Activated CD4-positive, alpha-beta T cell treated with anti-CD3 and anti-CD28 coated beads for 4 hours (primary cell): ENCODE measurements around the gene CCAR1.
"Not testable (repeated sequence)": the region's sequence is repeated elsewhere in the genome, so short reads cannot be mapped to it uniquely, and the experiment has no call there.

ENCODE experiments used
- DNase-seq, 2 donors: peaks; one replicate each; pipeline ENCODE4 v3.0.0-alpha.2; 2020

CCAR1 gene

GRCh38 chr10:68720793-68721672, at the start of gene CCAR1:
TSS of gene CCAR1 (plus strand) at chr10:68721239. CDS start at chr10:68722505, 1,266 bp downstream.
- DNase-seq = peak; percentile 96 to 98

GRCh38 chr10:68684413-68684812, 36.6 kb upstream of the CCAR1 start:
- DNase-seq = no peak

- no peak for DNase-seq
Measured at GRCh38 chr10:68696018-68696417, 25.0 kb upstream of the CCAR1 start.

GRCh38 chr10:68697106-68697505, 23.9 kb upstream of the CCAR1 start:
- DNase-seq = no peak

GRCh38 chr10:68700197-68700596, 20.8 kb upstream of the CCAR1 start:
- no peak for DNase-seq

- DNase-seq = no peak
Measured at GRCh38 chr10:68705548-68705947, 15.5 kb upstream of the CCAR1 start.

- not testable (repeated sequence) for DNase-seq
Measured at GRCh38 chr10:68708987-68709386, 12.1 kb upstream of the CCAR1 start.

GRCh38 chr10:68713065-68713464, 8.0 kb upstream of the CCAR1 start:
- DNase-seq = not testable (repeated sequence)

GRCh38 chr10:68717435-68717834, 3.6 kb upstream of the CCAR1 start:
- no peak for DNase-seq

GRCh38 chr10:68721673-68722335, 765 bp downstream of the CCAR1 start:
- DNase-seq = no peak

- DNase-seq = no peak
Measured at GRCh38 chr10:68725016-68725415, 4.0 kb downstream of the CCAR1 start.

GRCh38 chr10:68727146-68727545, 6.1 kb downstream of the CCAR1 start:
- no peak for DNase-seq

- DNase-seq = no peak
Measured at GRCh38 chr10:68732651-68733050, 11.6 kb downstream of the CCAR1 start.

- no peak for DNase-seq
Measured at GRCh38 chr10:68734349-68734748, 13.3 kb downstream of the CCAR1 start.

GRCh38 chr10:68735119-68735518, 14.1 kb downstream of the CCAR1 start:
- DNase-seq = no peak

- DNase-seq = not testable (repeated sequence)
Measured at GRCh38 chr10:68735739-68736138, 14.7 kb downstream of the CCAR1 start.

GRCh38 chr10:68740676-68741075, 19.6 kb downstream of the CCAR1 start:
- not testable (repeated sequence) for DNase-seq

- DNase-seq = no peak
Measured at GRCh38 chr10:68742397-68742796, 21.4 kb downstream of the CCAR1 start.

GRCh38 chr10:68752711-68753350, 31.8 kb downstream of the CCAR1 start:
- no peak for DNase-seq

- no peak for DNase-seq
Measured at GRCh38 chr10:68756246-68756645, 35.2 kb downstream of the CCAR1 start.

GRCh38 chr10:68756766-68757165, 35.7 kb downstream of the CCAR1 start:
- no peak for DNase-seq

- no peak for DNase-seq
Measured at GRCh38 chr10:68759223-68759863, 38.3 kb downstream of the CCAR1 start.

- no peak for DNase-seq
Measured at GRCh38 chr10:68759967-68760366, 38.9 kb downstream of the CCAR1 start.
